GM19455 (cell line): ENCODE measurements around the gene FGF23.
A peak's percentile ranks its signal among the peaks of the same experiment; 100 is the strongest.

Experiments
- ATAC-seq: cut with Tn5 transposase; IDR thresholded peaks from one replicate; pipeline ENCODE4 v1.9.1; 2021; ENCODE audit not compliant: unreplicated experiment

Gene FGF23

GRCh38 chr12:4386801-4387200 lies 7.3 kb upstream of the FGF23 start:
- ATAC-seq = no peak

- ATAC-seq = no peak
These were observed 3.9 kb upstream of the FGF23 start for GRCh38 chr12:4383304-4383865.

GRCh38 chr12:4380332-4380731 lies 820 bp upstream of the FGF23 start:
- ATAC-seq = no peak

- ATAC-seq = no peak
These were observed 740 bp downstream of the FGF23 start for GRCh38 chr12:4378772-4379171.

- no peak for ATAC-seq
These were observed 4.1 kb downstream of the FGF23 start for GRCh38 chr12:4375449-4375848.

- ATAC-seq = no peak
These were observed 6.9 kb downstream of the FGF23 start for GRCh38 chr12:4372653-4373052.

- ATAC-seq = no peak
These were observed 9.2 kb downstream of the FGF23 start for GRCh38 chr12:4370265-4370664.

GRCh38 chr12:4369548-4369947 lies 10.0 kb downstream of the FGF23 start:
- ATAC-seq = no peak

GRCh38 chr12:4366090-4366489 lies 13.4 kb downstream of the FGF23 start:
- no peak for ATAC-seq

- ATAC-seq = no peak
These were observed 23.5 kb downstream of the FGF23 start for GRCh38 chr12:4356041-4356327.

GRCh38 chr12:4355156-4356040 lies 24.1 kb downstream of the FGF23 start:
- ATAC-seq = no peak

- ATAC-seq = no peak
These were observed 25.7 kb downstream of the FGF23 start for GRCh38 chr12:4353785-4354208.

- no peak for ATAC-seq
These were observed 32.6 kb downstream of the FGF23 start for GRCh38 chr12:4346931-4347330.

- no peak for ATAC-seq
These were observed 47.7 kb downstream of the FGF23 start for GRCh38 chr12:4331842-4332241.

GRCh38 chr12:4331221-4331620 lies 48.3 kb downstream of the FGF23 start:
- ATAC-seq = no peak

- no peak for ATAC-seq
These were observed 49.3 kb downstream of the FGF23 start for GRCh38 chr12:4330203-4330602.

GRCh38 chr12:4327293-4327692 lies 52.2 kb downstream of the FGF23 start:
- no peak for ATAC-seq

- ATAC-seq = no peak
These were observed 53.5 kb downstream of the FGF23 start for GRCh38 chr12:4325966-4326365.

- ATAC-seq = no peak
These were observed 55.1 kb downstream of the FGF23 start for GRCh38 chr12:4324366-4324765.

GRCh38 chr12:4323396-4323795 lies 56.1 kb downstream of the FGF23 start:
- ATAC-seq = no peak

GRCh38 chr12:4322726-4323125 lies 56.8 kb downstream of the FGF23 start:
- no peak for ATAC-seq

- ATAC-seq = peak; percentile 92
These were observed 58.4 kb downstream of the FGF23 start, which contains the start of gene TIGAR for GRCh38 chr12:4320853-4321701. TIGAR (plus strand) TSS chr12:4321213; CDS start chr12:4321272, 59 bp downstream.
